ENCODE measurements around the gene FOXA2.

GRCh38 chr20:22590662-22591061 lies 6.3 kb upstream of the FOXA2 start:
- TF ChIP-seq ZNF274 (IDR thresholded peaks at IDR 0.05; ENCODE audit: low read depth, low read length) (no peak), YY1 (IDR thresholded peaks at IDR 0.05; ENCODE audit: insufficient read depth, insufficient read length) (no peak), SUZ12 (IDR thresholded peaks at IDR 0.05; ENCODE audit: extremely low read depth, insufficient read depth, insufficient read length) (no peak)

Measured in NT2/D1 (cell line).